Caki2 (cell line): ENCODE measurements around the gene TTC17. TPM values are rescaled to one million over a fixed set of nuclear protein-coding genes. Genes with fewer than 3 reads are reported as not detected.
"Not testable (repeated sequence)": the region's sequence is repeated elsewhere in the genome, so short reads cannot be mapped to it uniquely, and the experiment has no call there.

Source experiments
- DNase-seq: peaks from one replicate; pipeline ENCODE4 v3.0.0-alpha.2; 2015; ENCODE audit warnings: low read depth
- in situ Hi-C: cut with HindIII; loops from 2 replicates; pipeline ENCODE4 v1.10.0; 2016; ENCODE audit warnings: low sequenced_read_pairs, low pct_unique_long_range_greater_than_20kb, mixed read lengths
- total RNA-seq: library from RNA; depleted of rRNA; stranded (reverse); fragments of >200 nt; shearing (Covaris generic); gene quantifications from 2 replicates; pipeline ENCODE4 v1.2.3, GENCODE V29; 2014; ENCODE audit warnings: low replicate concordance

The TTC17 gene
- total RNA-seq, 1 experiment from 2014 or later = 23.2 TPM

GRCh38 chr11:43376594-43376993 is 17.9 kb downstream of the TTC17 start:
- in situ Hi-C loops = no loop called here
- DNase-seq = peak; percentile 22

GRCh38 chr11:43377389-43377788 is 18.7 kb downstream of the TTC17 start:
- in situ Hi-C loops = no loop called here
- DNase-seq = no peak

DNA sequence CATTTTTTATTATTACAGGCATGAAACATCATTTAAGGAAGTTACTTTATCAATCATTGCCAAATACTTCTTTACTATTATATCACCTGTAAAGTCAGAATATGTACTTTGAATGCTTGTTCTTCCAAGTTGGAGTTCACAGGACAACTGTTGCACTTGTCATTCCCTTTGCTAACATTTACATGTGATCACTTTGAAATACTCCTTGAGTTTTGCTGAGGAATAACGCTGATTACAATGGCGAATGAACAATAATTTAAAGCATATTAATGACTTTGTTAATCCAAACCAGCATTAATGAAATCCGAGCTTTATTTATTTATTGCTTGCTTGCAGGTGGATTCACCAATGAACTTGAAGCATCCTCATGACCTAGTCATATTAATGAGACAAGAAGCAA is 20.2 kb downstream of the TTC17 start:
- in situ Hi-C loops = no loop called here
- DNase-seq = no peak

DNA sequence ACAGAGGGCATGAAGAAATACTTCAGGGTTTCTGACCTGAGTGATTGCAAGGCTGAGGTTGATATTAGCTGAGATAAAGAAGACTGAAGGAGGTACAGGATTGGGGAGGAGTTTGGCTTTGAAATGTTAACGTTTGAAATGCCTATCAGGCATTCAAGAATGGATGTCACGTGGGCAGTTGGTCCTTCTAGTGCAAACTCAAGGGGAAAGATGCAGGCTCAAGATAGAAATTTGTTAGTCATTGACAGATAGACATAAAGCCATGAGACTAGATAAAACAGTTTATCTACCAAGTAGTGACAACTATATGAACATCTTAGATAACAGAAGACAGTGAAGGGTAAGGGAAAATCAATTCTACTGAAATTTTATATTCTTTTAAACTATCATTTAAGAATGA is 23.1 kb downstream of the TTC17 start:
- in situ Hi-C loops = no loop called here
- no peak for DNase-seq

DNA sequence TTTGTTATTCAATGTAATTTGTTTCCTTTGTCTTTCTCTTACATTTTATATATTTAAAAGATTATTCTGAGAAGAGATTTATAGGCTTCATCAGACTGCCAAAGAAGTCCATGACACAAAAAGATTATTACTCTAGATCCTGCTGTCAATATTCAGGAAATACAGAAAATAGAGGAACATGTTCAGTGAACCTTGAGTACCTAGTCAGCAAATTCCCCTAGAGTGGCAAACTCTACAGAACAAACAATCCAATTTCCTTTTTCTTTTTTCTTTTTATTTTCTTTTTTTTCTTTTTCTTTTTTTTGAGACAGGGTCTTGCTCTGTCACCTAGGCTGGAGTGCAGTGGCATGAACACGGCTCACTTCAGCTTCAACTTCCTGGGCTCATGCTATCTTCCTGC is 23.9 kb downstream of the TTC17 start:
- in situ Hi-C loops = no loop called here
- no peak for DNase-seq

GRCh38 chr11:43384393-43384792 is 25.7 kb downstream of the TTC17 start:
- in situ Hi-C loops = no loop called here

DNA sequence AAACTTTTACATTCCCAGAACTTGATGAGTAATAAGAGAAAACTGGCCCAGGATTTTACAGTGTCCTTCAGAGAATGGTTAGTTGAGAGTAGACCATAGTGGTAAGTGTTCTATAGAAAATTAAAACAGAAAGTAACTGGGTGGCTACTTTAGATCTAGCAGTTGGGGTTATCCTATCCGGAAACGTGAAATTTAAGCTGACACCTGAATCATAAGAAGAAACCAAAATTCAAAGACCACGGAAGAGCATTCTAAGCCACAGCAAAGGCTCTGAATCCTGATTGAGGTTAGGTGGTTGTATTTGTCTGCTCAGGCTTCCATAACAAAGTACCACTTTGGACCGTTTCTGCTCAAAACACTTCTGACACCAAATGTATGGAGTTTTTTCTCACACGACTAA is 34.0 kb downstream of the TTC17 start:
- in situ Hi-C loops = no loop called here

More at GRCh38 chr11:43384393-43384792, 25.7 kb downstream of the TTC17 start:
- no peak for DNase-seq

GRCh38 chr11:43393765-43394355 is 35.1 kb downstream of the TTC17 start:
- no peak for DNase-seq

More for the DNA sequence above, 34.0 kb downstream of the TTC17 start:
- no peak for DNase-seq

DNA sequence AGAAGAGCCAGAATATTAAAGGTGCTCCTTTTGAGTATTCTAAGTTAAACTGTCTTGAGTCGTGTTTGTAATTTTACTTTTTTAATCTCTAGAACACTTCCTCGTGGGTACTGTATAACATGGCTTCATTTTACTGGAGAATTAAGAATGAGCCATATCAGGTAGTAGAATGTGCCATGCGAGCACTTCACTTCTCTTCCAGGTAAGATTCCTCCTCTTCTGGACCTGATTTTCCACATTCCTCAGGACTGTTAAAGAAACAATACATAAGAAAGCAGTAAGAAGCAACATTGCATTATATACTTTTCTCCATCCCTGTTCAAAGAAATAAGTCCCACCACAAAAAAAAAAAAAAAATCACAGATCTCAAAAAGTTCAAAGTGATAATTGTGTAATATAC is 37.9 kb downstream of the TTC17 start:
- in situ Hi-C loops = no loop called here
- no peak for DNase-seq

More at GRCh38 chr11:43393765-43394355, 35.1 kb downstream of the TTC17 start:
- in situ Hi-C loops = no loop called here

DNA sequence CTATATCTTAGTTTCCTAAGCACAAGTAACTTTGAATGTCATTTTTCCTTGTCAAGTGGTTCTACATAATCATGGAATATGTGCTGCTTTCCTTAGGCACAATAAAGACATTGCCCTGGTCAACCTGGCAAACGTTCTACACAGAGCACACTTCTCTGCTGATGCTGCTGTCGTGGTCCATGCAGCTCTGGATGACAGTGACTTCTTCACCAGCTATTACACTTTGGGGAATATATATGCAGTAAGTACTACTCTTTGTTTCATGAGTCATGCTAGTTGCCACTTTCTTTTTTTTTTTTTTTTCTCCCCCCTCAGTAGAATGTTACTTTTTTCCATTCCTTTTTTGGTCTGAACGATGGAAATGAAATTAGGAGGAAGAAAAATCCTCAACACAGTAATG is 38.5 kb downstream of the TTC17 start:
- in situ Hi-C loops = no loop called here
- no peak for DNase-seq

GRCh38 chr11:43399983-43400630 is 41.4 kb downstream of the TTC17 start:
- no peak for DNase-seq
- in situ Hi-C loops = no loop called here

- DNase-seq = no peak
Observed at GRCh38 chr11:43401252-43401651, 42.5 kb downstream of the TTC17 start.

GRCh38 chr11:43401811-43402210 is 43.1 kb downstream of the TTC17 start:
- DNase-seq, in situ Hi-C loops: not testable (repeated sequence)

More at GRCh38 chr11:43401252-43401651, 42.5 kb downstream of the TTC17 start:
- in situ Hi-C loops = no loop called here

- in situ Hi-C loops = no loop called here
- no peak for DNase-seq
Observed at GRCh38 chr11:43403357-43404231, 44.9 kb downstream of the TTC17 start.

DNA sequence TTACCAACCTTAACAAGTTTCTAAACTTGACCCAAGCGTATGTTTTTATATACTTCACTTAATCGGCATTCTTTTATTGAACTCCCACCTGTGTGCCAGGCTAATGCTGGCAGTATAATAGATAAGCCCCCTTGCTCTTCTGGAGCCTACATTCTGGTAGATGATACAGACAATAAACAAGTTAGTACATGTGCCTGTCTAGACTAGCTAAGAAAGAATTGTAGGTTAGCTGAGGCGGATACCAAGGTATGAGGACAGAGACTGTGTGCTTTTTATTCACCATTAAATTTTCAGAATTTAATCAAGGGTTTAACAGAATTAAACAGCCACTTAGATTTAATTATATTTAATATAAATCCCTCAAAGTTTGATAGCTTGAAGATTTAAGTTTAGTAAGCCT is 45.7 kb downstream of the TTC17 start:
- DNase-seq = no peak
- in situ Hi-C loops = no loop called here

GRCh38 chr11:43404836-43405479 is 46.2 kb downstream of the TTC17 start:
- no peak for DNase-seq
- in situ Hi-C loops = no loop called here

GRCh38 chr11:43408277-43408676 is 49.6 kb downstream of the TTC17 start:
- in situ Hi-C loops = no loop called here

DNA sequence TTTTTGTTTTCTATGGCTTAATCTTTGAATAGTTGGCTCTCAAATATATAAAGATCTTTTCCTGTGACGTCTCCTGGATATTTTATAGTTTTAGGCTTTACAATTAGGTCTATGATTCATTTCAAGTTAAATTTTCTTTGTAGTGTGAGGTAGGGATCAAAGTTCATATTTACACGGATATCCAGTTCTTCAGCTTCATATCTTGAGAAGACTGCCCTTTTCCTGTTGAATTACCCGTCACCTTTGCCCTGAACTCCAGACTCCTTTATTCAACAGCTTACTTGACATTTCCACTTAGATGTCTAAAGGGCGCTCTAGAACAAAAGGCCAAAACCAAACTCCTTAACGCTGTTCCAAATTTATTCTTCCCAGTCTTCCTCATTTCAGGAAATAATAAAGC is 51.7 kb downstream of the TTC17 start:
- no peak for DNase-seq
- in situ Hi-C loops = no loop called here

More at GRCh38 chr11:43408277-43408676, 49.6 kb downstream of the TTC17 start:
- no peak for DNase-seq

DNA sequence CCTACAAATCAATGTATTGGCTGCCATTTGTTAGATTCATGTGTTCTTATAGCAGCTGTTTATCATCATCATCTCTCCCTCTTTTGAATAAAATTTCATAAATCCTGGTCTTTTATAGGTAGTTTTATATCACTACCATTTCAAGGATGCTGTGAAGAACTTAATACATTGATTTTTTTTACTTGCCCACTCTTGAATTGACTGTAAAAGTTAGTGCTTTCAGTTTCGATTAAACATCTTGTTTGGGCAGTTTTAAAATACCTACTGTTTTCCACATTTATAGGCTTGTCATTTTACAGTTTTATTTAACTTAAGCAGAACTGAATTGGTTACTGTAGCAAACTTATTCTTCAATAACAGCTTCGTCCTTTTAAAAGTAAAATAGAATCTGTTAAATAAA is 59.5 kb downstream of the TTC17 start:
- DNase-seq = no peak
- in situ Hi-C loops = no loop called here
